Kidney (tissue), 14 donors: ENCODE results near the gene SLC44A4. TPM values are rescaled to one million over a fixed set of nuclear protein-coding genes. Genes with fewer than 3 reads are reported as not detected.

Experiments
- DNase-seq, 5 donors: peaks; one replicate each; pipeline ENCODE4 v3.0.0-alpha.2; 2013 to 2020
- FAIRE-seq: peaks from 2 replicates; lab custom pipeline; 2012; peaks lifted over from hg19 to GRCh38; lab: Jason Lieb, UNC
- H3K27ac ChIP-seq, 2 donors: one replicate each; pipeline ENCODE4 v1.7.0; 2013; ENCODE audit warnings: low read depth in 2 of 2, low read length in 2 of 2, inconsistent platforms in 1 of 2
- H3K27me3 ChIP-seq: one replicate; pipeline ENCODE4 v1.7.1; 2013; ENCODE audit warnings: low read length, inconsistent platforms; ENCODE audit not compliant: control insufficient read depth, insufficient read depth
- H3K36me3 ChIP-seq, 3 donors: one replicate each; pipeline versions ENCODE4 v1.7.0 to v1.7.1; 2013; ENCODE audit warnings: low read length in 3 of 3, control low read depth in 1 of 3, inconsistent platforms in 1 of 3; ENCODE audit not compliant: insufficient read depth in 3 of 3, control insufficient read depth in 2 of 3
- H3K4me1 ChIP-seq, 3 donors: one replicate each; pipeline versions ENCODE4 v1.7.0 to v1.7.1; 2013; ENCODE audit warnings: low read length in 3 of 3, inconsistent platforms in 1 of 3, low read depth in 1 of 3; ENCODE audit not compliant: control insufficient read depth in 2 of 3, insufficient read depth in 2 of 3
- H3K4me3 ChIP-seq, 3 donors: one replicate each; pipeline versions ENCODE4 v1.7.0 to v1.8.1; 2013; ENCODE audit warnings: low read length in 3 of 3, control low read depth in 1 of 3, inconsistent platforms in 1 of 3
- H3K9ac ChIP-seq, 3 donors: one replicate each; pipeline versions ENCODE4 v1.7.0 to v1.7.1; 2013; ENCODE audit warnings: low read length in 3 of 3, control low read depth in 1 of 3, inconsistent platforms in 1 of 3
- H3K9me3 ChIP-seq, 3 donors: one replicate each; pipeline versions ENCODE4 v1.7.0 to v1.7.1; 2013; ENCODE audit warnings: low read length in 3 of 3, control low read depth in 1 of 3, inconsistent platforms in 1 of 3; ENCODE audit not compliant: control insufficient read depth in 2 of 3, insufficient read depth in 1 of 3
- CTCF ChIP-seq: IDR thresholded peaks from 3 replicates; pipeline ENCODE4 v1.5.1; 2012; ENCODE audit warnings: mild to moderate bottlenecking, moderate library complexity, borderline replicate concordance; ENCODE audit not compliant: insufficient read depth; ENCODE audit errors: extremely low read depth
- intact Hi-C: fragments of 100-400 bp; cut with DNase I; formaldehyde crosslinking; loops from one replicate; pipeline ENCODE4 v1.11.1; 2022
- polyA plus RNA-seq: library from polyadenylated mRNA; stranded (reverse); fragments of 350-450 nt; fragmentation: Illumina TruSeq; extraction: RNeasy Lipid Tissue Mini Kit (QIAGEN cat#74804); gene quantifications from one replicate; pipeline ENCODE4 v1.2.3, GENCODE V29; 2014; ENCODE audit warnings: low read depth, low replicate concordance; ENCODE audit not compliant: insufficient read depth
- total RNA-seq: library from RNA; stranded (reverse); fragmentation: NEBNext Ultra II Directional; extraction: Animal tissue kit (Norgen Biotek cat#: 25700); gene quantifications from one replicate; pipeline ENCODE4 v1.2.1, GENCODE V29; 2021
- donor health status: control.
- donor health status: control.
- donor health status: control.
- donor health status: control.
- donor health status: control.
- donor health status: DM: yes; HTN: yes; CAD: no.
- donor health status: Normal renal cell carcinoma (clear cell type).

The SLC44A4 gene
- total and polyA plus RNA-seq, 2 donors from 2014 or later: 37.4 to 137 TPM

- H3K9me3 ChIP-seq: no peaks in the 10 kb centered on the region
- no peak within 1 kb of the TSS for H3K27ac ChIP-seq
- no peak for TF ChIP-seq CTCF
- peak within 1 kb of the TSS in 1 of 3 donors; percentile 56 for H3K4me3 ChIP-seq
- H3K27me3 ChIP-seq: no peaks in the 10 kb centered on the region
- no peaks in the 10 kb centered on the region for H3K4me1 ChIP-seq
- intact Hi-C loops: no loop called here
- no peak for FAIRE-seq
- DNase-seq: no peak
- H3K36me3 ChIP-seq: no peaks in the 10 kb centered on the region
- H3K9ac ChIP-seq: no peak within 1 kb of the TSS
Observed at GRCh38 chr6:31927242-31927862, 48.6 kb upstream of the SLC44A4 start, which contains the start of gene C2. Gene C2 (plus strand): TSS chr6:31927717. CDS start chr6:31927753, 36 bp downstream.

- FAIRE-seq (no peak), DNase-seq (no peak)
- H3K9me3 ChIP-seq: no peaks in the 10 kb centered on the region
- intact Hi-C loops: no loop called here
- no peak for TF ChIP-seq CTCF
- no peaks in the 10 kb centered on the region for H3K4me1 ChIP-seq
- no peak overlapping the region for H3K4me3 ChIP-seq
- no peak overlapping the region for H3K27ac ChIP-seq
- no peak overlapping the region for H3K9ac ChIP-seq
- no peaks in the 10 kb centered on the region for H3K27me3 ChIP-seq
- H3K36me3 ChIP-seq: no peaks in the 10 kb centered on the region
Observed at GRCh38 chr6:31922942-31923341, 44.1 kb upstream of the SLC44A4 start.

- Histone ChIP-seq H3K4me3 (no peak overlapping the region), H3K27me3 (no peaks in the 10 kb centered on the region), H3K27ac (no peak overlapping the region), H3K36me3 (no peaks in the 10 kb centered on the region), H3K4me1 (no peaks in the 10 kb centered on the region), H3K9ac (no peak overlapping the region), H3K9me3 (no peaks in the 10 kb centered on the region)
- FAIRE-seq (no peak), DNase-seq (no peak)
- intact Hi-C loops: no loop called here
- TF ChIP-seq CTCF: no peak
Observed at GRCh38 chr6:31920811-31921210, 42.0 kb upstream of the SLC44A4 start.
